Skin epidermis (tissue), 12 donors: ENCODE results near the gene KRT83.

Source experiments
- H3K27ac ChIP-seq, 21 experiments: fragments of 200-600 bp; sonication (generic) in 11 of 21; one replicate each; pipeline ENCODE4 v1.5.0; 2020; ENCODE audit warnings: mild to moderate bottlenecking in 3 of 21, inconsistent platforms in 2 of 21, moderate library complexity in 2 of 21
- H3K4me3 ChIP-seq, 7 experiments: fragments of 200-600 bp; sonication (generic) in 2 of 7; one replicate each; pipeline ENCODE4 v1.5.0; 2020; ENCODE audit warnings: inconsistent platforms in 2 of 7, mild to moderate bottlenecking in 2 of 7, moderate library complexity in 1 of 7

Gene KRT83

GRCh38 chr12:52274521-52275120 is 46.6 kb downstream of the KRT83 start, which contains the start of gene KRT86:
KRT86 (plus strand) TSS chr12:52274645; CDS start chr12:52301917, 27,272 bp downstream.
- Histone ChIP-seq H3K27ac (no peak within 1 kb of the TSS), H3K4me3 (no peak within 1 kb of the TSS)

GRCh38 chr12:52271158-52271557 is 50.0 kb downstream of the KRT83 start:
- Histone ChIP-seq H3K4me3 (no peak overlapping the region), H3K27ac (no peak overlapping the region)

- no peak overlapping the region for H3K27ac ChIP-seq
- H3K4me3 ChIP-seq, result no peak overlapping the region
These were observed 50.6 kb downstream of the KRT83 start for GRCh38 chr12:52270541-52271070.

GRCh38 chr12:52268212-52268611 is 53.0 kb downstream of the KRT83 start:
- Histone ChIP-seq H3K4me3 (no peak overlapping the region), H3K27ac (peak overlapping the region in 2 of 21 experiments; percentile 20 to 23)

GRCh38 chr12:52267699-52268098 is 53.5 kb downstream of the KRT83 start:
- peak overlapping the region in 2 of 21 experiments; percentile 20 to 23 for H3K27ac ChIP-seq
- H3K4me3 ChIP-seq, result no peak overlapping the region

GRCh38 chr12:52267266-52267665 is 53.9 kb downstream of the KRT83 start:
- no peak overlapping the region for H3K27ac ChIP-seq

GRCh38 chr12:52266514-52266913 is 54.7 kb downstream of the KRT83 start:
- Histone ChIP-seq H3K4me3 (no peak overlapping the region), H3K27ac (no peak overlapping the region)

More at GRCh38 chr12:52267266-52267665, 53.9 kb downstream of the KRT83 start:
- H3K4me3 ChIP-seq, result no peak overlapping the region

GRCh38 chr12:52264435-52264825 is 56.8 kb downstream of the KRT83 start:
- no peak overlapping the region for H3K27ac ChIP-seq
- no peak overlapping the region for H3K4me3 ChIP-seq
